Measurements from ENCODE around the gene MAG. TPM values are rescaled to one million over a fixed set of nuclear protein-coding genes. Genes with fewer than 3 reads are reported as not detected.

Gene MAG
- total and polyA plus RNA-seq, 2 of the 8 experiments (the other 6 are each of a cell fraction or from before 2014, with no cell fraction given): 0.20 to 1.3 TPM

DNA sequence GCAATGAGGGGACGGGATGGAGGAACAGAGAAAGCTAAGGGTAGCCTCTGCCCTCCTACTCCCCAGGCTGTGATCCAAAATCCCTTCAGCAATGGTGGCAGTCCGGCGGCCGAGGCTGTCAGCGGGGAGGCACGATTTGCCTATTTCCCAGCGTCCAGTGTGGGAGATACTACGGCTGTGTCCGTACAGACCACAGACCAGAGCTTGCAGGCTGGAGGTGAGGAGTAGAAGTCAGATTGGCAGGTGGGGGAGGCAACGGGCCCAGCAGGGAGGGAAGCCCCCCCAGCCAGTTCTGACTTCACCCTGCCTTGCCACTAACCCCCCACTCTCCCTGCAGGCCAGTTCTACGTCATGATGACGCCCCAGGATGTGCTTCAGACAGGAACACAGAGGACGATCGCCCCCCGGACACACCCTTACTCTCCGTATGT, 21.6 kb upstream of the MAG start:
- Histone ChIP-seq H2BK15ac (ENCODE audit: low read length) (no peak overlapping the region), H2AK5ac (ENCODE audit: low read depth, low read length) (no peak overlapping the region), H4K20me1 (replicated peaks in 1 of 2; ENCODE audit: control insufficient read depth in 1 of 2, insufficient read depth in 2 of 2, low read length in 2 of 2) (peaks cover 0 to 14% of the 10 kb centered on the region in 2 experiments), H3K56ac (replicated peaks; ENCODE audit: insufficient read length, low read depth, low read length) (no peak overlapping the region), H4K5ac (ENCODE audit: insufficient read length, low read depth, low read length) (no peak overlapping the region), H4K91ac (replicated peaks; ENCODE audit: insufficient read length, low read length) (no peak overlapping the region), H3K9ac (replicated peaks in 1 of 4; ENCODE audit: extremely low read depth in 1 of 4, low read depth in 3 of 4, low read length in 3 of 4) (no peak overlapping the region), H3K79me2 (ENCODE audit: control insufficient read depth in 1 of 2, insufficient read depth in 2 of 2, low read length in 2 of 2) (0 out of 4 replicates have a peak, but pooled peaks cover 0 to 5% of the 10 kb centered on the region in 2 experiments), H3K4me1 (replicated peaks in 1 of 4; ENCODE audit: control insufficient read depth in 3 of 4, insufficient read depth in 4 of 4, low read length in 3 of 4) (peaks cover 0 to 14% (median 8%) of the 10 kb centered on the region in 4 experiments; a peak in 5 of 7 replicates), H3K23me2 (ENCODE audit: low read depth, low read length) (no peaks in the 10 kb centered on the region; the same call in 1 of the 2 replicates), H3K4me3 (ENCODE audit: extremely low read depth in 1 of 4, insufficient read depth in 2 of 4, low read depth in 3 of 4, low read length in 4 of 4) (no peak overlapping the region), H2BK20ac (ENCODE audit: low read length) (no peak overlapping the region), H3K79me1 (ENCODE audit: low read depth, low read length) (peaks cover 3% of the 10 kb centered on the region; the same call in 1 of the 2 replicates), H3K4me2 (ENCODE audit: insufficient read depth in 1 of 2, low read depth in 2 of 2, low read length in 2 of 2) (peak overlapping the region; percentile 0 to 83; a peak in 2 of 4 replicates), H4K8ac (ENCODE audit: extremely low read depth, insufficient read depth, low read length) (no peak overlapping the region; the same call in 1 of the 2 replicates), H3K18ac (ENCODE audit: extremely low read depth, low read length) (no peak overlapping the region), H2BK120ac (replicated peaks; ENCODE audit: low read depth, low read length) (no peak overlapping the region), H3K27ac (ENCODE audit: low read depth, low read length) (no peak overlapping the region), H2AFZ (ENCODE audit: low read length) (no peak overlapping the region), H3K4ac (replicated peaks; ENCODE audit: insufficient read length, low read depth, low read length) (no peak overlapping the region), H3K9me3 (ENCODE audit: insufficient read depth in 2 of 2, low read depth in 1 of 2, low read length in 1 of 2) (no peaks in the 10 kb centered on the region), H3K14ac (ENCODE audit: insufficient read length) (no peak overlapping the region), H2BK5ac (ENCODE audit: low read depth, low read length) (no peak overlapping the region), H3K27me3 (replicated peaks in 1 of 4; ENCODE audit: control insufficient read depth in 3 of 4, extremely low read depth in 1 of 4, insufficient read depth in 3 of 4, low read length in 3 of 4) (no peaks in the 10 kb centered on the region), H2BK12ac (ENCODE audit: low read depth, low read length) (no peak overlapping the region), H3K23ac (ENCODE audit: insufficient read length) (no peak overlapping the region), H3K36me3 (ENCODE audit: control insufficient read depth in 2 of 4, insufficient read depth in 4 of 4, low read length in 3 of 4) (peaks cover 11 to 32% (median 19%) of the 10 kb centered on the region in 4 experiments; a peak in 7 of 8 replicates)
- DNase-seq (ENCODE audit: low read depth in 1 of 2, low spot score in 2 of 2) (no peak), FAIRE-seq (no peak)
- ChIA-PET POLR2A (ENCODE audit: partially characterized antibody) (interaction anchor here (1.2 to 3.1 kb wide), 5 partner anchors 11 to 147 kb away, joined by 3 to 20 read pairs (median 4); partner anchors contain the start of gene HAMP), CTCF (ENCODE audit: partially characterized antibody) (interaction anchor here (1.0 to 2.2 kb wide), 7 partner anchors 8 to 186 kb away, joined by 3 to 14 read pairs (median 4); partner anchors contain the start of gene MAG)
- TF ChIP-seq HDAC2 (IDR thresholded peaks at IDR 0.05; ENCODE audit: borderline replicate concordance in 1 of 2, low read depth in 2 of 2, low read length in 2 of 2) (no peak), CBX5 (IDR thresholded peaks at IDR 0.05; ENCODE audit: low read depth, low read length) (no peak), ZNF274 (IDR thresholded peaks at IDR 0.05; ENCODE audit: borderline replicate concordance, extremely low read depth, low read length) (no peak)
- WGBS, 2 experiments (ENCODE audit: extremely low coverage in 1 of 2, insufficient coverage in 1 of 2, insufficient read length in 1 of 2, insufficient replicate concordance in 2 of 2, low coverage in 1 of 2, low lambda C conversion rate in 2 of 2, missing lambda C conversion rate in 1 of 2): 88% methylated on average over 16 of the region's 16 CpGs; no CpG with 5 or more reads in 1 of the 2 experiments

All from H1 (cell line).